ES-I3 (cell line): ENCODE results near the gene MALAT1.
"Not testable (repeated sequence)": the region's sequence is repeated elsewhere in the genome, so short reads cannot be mapped to it uniquely, and the experiment has no call there.

Source experiments
- H3K36me3 ChIP-seq: 2 replicates; pipeline ENCODE4 v1.6.1; 2013; ENCODE audit warnings: mild to moderate bottlenecking, low read length, control low read depth, moderate library complexity; ENCODE audit not compliant: insufficient read depth
- H3K4me1 ChIP-seq: 2 replicates; pipeline ENCODE4 v1.6.1; 2013; ENCODE audit warnings: mild to moderate bottlenecking, control low read depth, low read length; ENCODE audit not compliant: insufficient read depth
- H3K9ac ChIP-seq: 2 replicates; pipeline ENCODE4 v1.6.1; 2013; ENCODE audit warnings: low read depth, mild to moderate bottlenecking, low read length, moderate library complexity
- H3K9me3 ChIP-seq: 2 replicates; pipeline ENCODE4 v1.6.1; 2013; ENCODE audit warnings: mild to moderate bottlenecking, low read length, moderate library complexity; ENCODE audit not compliant: control insufficient read depth, insufficient read depth

Gene MALAT1

DNA sequence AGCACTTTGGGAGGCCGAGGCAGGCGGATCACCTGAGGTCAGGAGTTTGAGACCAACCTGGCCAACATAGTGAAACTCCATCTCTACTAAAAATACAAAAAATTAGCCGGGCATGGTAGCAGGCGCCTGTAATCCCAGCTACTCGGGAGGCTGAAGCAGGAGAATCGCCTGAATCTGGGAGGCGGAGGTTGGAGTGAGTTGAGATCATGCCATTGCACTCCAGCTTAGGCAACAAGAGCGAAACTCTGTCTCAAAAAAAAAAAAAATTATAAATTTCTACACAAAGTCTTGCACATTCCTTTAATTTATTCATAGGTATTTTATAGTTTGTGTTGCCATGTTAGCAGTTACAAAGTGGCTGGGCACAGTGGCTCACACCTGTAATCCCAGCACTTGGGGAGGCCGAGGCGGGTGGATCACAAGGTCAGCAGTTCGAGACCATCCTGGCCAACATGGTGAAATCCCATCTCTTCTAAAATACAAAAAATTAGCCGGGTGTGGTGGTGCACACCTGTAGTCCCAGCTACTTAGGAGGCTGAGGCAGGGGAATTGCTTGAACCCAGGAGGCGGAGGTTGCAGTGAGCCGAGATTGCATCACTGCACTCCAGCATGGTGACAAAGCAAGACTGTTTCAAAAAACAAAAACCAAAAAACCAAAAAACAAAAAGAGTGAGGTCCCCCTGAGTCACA, 26.1 kb upstream of the MALAT1 start:
- H3K4me1 ChIP-seq, H3K36me3 ChIP-seq, H3K9ac ChIP-seq, H3K9me3 ChIP-seq: not testable (repeated sequence)

- peaks cover 9% of the 10 kb centered on the region; the same call in 1 of the 2 replicates for H3K4me1 ChIP-seq
- no peaks in the 10 kb centered on the region for H3K9me3 ChIP-seq
- no peaks in the 10 kb centered on the region for H3K36me3 ChIP-seq
- no peak overlapping the region for H3K9ac ChIP-seq
Measured at GRCh38 chr11:65473278-65473860, 25.5 kb upstream of the MALAT1 start.

- Histone ChIP-seq H3K9ac (no peak overlapping the region), H3K36me3 (no peaks in the 10 kb centered on the region), H3K9me3 (no peaks in the 10 kb centered on the region), H3K4me1 (peaks cover 19% of the 10 kb centered on the region)
Measured at GRCh38 chr11:65474864-65475263, 24.0 kb upstream of the MALAT1 start.

- peaks cover 20% of the 10 kb centered on the region for H3K4me1 ChIP-seq
Measured at GRCh38 chr11:65476632-65477148, 22.2 kb upstream of the MALAT1 start.

DNA sequence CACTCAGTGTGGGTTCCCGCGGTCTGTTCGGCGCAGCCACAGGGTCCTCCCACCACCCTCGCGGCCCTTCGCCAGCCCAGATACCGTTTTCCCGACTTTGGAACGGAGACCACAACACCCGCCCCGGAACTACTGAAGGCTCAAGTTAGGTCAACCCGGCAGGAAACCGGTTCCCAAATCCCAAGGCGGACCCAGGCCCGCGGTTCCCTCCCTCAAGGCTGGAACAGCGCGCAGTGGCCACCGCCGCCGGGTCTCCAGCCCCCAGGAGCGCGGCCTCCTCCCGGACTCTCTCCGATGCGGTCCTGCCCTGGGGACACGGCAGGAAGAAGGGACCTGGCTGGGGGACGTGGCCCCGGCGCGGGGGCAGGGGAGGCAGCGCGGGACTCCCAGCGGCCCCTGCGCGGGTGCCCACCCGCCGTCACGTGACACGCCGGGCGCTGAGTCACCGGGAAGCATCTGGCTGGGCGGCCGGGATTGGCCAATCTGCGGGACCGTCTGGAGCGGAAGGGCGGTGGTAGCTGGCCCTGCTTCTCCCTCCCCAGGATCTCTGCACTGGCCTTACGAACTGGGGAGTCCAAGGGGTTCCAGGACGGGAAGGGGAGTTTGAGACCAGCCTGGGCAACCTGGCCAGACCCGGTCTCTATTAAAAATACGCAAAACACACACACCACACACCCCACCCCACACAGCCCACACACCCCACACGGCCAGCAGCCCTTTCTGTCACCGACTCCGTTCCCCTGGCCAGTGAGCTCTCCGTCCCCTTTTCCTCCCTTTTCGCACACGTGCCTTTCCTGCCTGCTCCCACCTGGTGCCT, 21.5 kb upstream of the MALAT1 start:
- H3K9me3 ChIP-seq, result no peaks in the 10 kb centered on the region
- peaks cover 14% of the 10 kb centered on the region for H3K4me1 ChIP-seq
- peak overlapping the region; percentile 96 for H3K9ac ChIP-seq
- H3K36me3 ChIP-seq, result no peaks in the 10 kb centered on the region

More at GRCh38 chr11:65476632-65477148, 22.2 kb upstream of the MALAT1 start:
- Histone ChIP-seq H3K9me3 (no peaks in the 10 kb centered on the region), H3K9ac (peak overlapping the region; percentile 96), H3K36me3 (no peaks in the 10 kb centered on the region)

DNA sequence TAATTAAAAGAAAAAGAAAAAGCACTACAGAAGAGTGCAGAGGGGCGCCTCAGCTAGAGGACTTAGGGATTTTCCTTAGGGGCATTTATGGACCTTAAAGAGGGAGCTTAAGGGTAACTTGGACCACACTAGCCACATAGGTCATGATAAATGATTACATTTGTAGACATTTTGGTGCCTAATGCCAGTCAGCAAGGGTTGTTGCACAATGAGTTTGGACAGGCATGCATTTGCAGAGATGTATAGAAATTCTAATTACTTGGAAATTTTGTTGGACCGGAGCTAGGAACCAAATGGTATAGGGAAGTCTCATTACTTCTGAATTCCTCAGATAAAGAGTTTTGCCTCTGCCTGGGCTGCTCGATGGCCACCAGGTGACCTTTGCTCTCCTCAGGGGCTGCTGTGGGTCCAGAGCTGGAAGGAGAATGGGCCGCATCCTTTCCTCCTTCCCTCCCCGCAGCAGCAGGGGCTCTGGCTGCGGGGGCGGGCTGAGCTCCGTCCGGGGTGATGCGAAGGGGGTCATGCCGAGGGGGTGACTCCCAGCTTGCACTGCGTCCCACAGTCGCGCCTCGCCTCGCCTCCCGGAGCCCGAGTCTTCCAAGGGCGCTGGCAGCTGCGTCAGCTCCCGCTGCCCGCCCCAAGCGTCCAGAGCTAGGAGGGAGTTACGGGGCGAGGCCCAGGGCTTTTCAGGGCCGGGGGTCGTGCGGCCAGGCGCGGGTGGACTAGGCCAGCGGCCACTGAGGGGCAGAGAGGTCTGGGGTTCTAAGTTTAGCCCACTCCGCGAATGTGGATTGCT, 20.3 kb upstream of the MALAT1 start:
- Histone ChIP-seq H3K36me3 (no peaks in the 10 kb centered on the region), H3K4me1 (peaks cover 14% of the 10 kb centered on the region), H3K9me3 (no peaks in the 10 kb centered on the region), H3K9ac (peak overlapping the region; percentile 34; the same call in 1 of the 2 replicates)

GRCh38 chr11:65479184-65480145, 19.4 kb upstream of the MALAT1 start:
- H3K4me1 ChIP-seq, result peaks cover 14% of the 10 kb centered on the region
- no peaks in the 10 kb centered on the region for H3K9me3 ChIP-seq
- H3K36me3 ChIP-seq, result no peaks in the 10 kb centered on the region
- H3K9ac ChIP-seq, result peak overlapping the region; percentile 34; the same call in 1 of the 2 replicates

DNA sequence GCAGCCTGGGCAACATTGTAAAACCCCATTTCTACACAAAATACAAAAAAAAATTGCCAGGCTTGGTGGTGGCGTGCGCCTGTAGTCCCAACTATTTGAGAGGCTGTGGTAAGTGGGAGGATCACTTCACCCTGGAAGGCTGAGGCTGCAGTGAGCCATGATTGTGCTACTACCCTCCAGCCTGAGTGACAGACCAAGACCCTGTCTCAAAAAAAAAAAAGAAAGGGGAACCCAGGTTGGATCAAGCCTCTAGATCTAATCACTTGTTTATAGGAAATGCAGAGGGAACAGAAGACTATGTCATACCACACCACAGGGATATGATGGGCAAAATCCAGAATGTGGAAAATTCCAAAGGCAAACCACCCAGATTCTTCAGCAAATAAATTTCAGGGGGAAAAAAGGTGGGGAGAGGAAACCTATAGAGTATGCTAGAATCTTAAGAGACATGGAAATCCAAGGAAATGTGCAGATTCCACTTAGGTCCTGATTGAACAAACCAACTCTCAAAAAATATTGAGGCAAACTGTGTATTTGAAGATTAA, 16.5 kb upstream of the MALAT1 start:
- H3K9ac ChIP-seq, result no peak overlapping the region
- peaks cover 33% of the 10 kb centered on the region for H3K4me1 ChIP-seq
- no peaks in the 10 kb centered on the region for H3K9me3 ChIP-seq
- no peaks in the 10 kb centered on the region for H3K36me3 ChIP-seq

- H3K36me3 ChIP-seq, result no peaks in the 10 kb centered on the region
- H3K9me3 ChIP-seq, result no peaks in the 10 kb centered on the region
- peaks cover 47% of the 10 kb centered on the region for H3K4me1 ChIP-seq
- H3K9ac ChIP-seq, result peak overlapping the region; percentile 7; the same call in 1 of the 2 replicates
Measured at GRCh38 chr11:65485920-65486219, 13.0 kb upstream of the MALAT1 start.

GRCh38 chr11:65486570-65487466, 12.0 kb upstream of the MALAT1 start:
- Histone ChIP-seq H3K4me1 (peaks cover 56% of the 10 kb centered on the region), H3K9ac (no peak overlapping the region), H3K36me3 (no peaks in the 10 kb centered on the region), H3K9me3 (no peaks in the 10 kb centered on the region)

GRCh38 chr11:65487467-65488272, 11.2 kb upstream of the MALAT1 start:
- peaks cover 64% of the 10 kb centered on the region for H3K4me1 ChIP-seq
- no peaks in the 10 kb centered on the region for H3K9me3 ChIP-seq
- H3K9ac ChIP-seq, result peak overlapping the region; percentile 23
- H3K36me3 ChIP-seq, result no peaks in the 10 kb centered on the region
